OCI-LY1 (cell line): ENCODE measurements around the gene RALB.

Experiments
- CTCF ChIP-seq: fragments of 200-600 bp; sonication (generic), shearing (Covaris generic); IDR thresholded peaks from 2 replicates; pipeline ENCODE4 v1.5.1; 2017; ENCODE audit warnings: mild to moderate bottlenecking, antibody characterized with exemption, low read length, moderate library complexity, mixed read lengths
- EZH2 ChIP-seq: fragments of 200-600 bp; sonication (generic), shearing (Covaris generic); IDR thresholded peaks from 2 replicates; pipeline ENCODE4 v1.8.0; 2017; ENCODE audit warnings: borderline replicate concordance, mixed run types, mild to moderate bottlenecking, antibody characterized with exemption, low read length, moderate library complexity, mixed read lengths

DNA sequence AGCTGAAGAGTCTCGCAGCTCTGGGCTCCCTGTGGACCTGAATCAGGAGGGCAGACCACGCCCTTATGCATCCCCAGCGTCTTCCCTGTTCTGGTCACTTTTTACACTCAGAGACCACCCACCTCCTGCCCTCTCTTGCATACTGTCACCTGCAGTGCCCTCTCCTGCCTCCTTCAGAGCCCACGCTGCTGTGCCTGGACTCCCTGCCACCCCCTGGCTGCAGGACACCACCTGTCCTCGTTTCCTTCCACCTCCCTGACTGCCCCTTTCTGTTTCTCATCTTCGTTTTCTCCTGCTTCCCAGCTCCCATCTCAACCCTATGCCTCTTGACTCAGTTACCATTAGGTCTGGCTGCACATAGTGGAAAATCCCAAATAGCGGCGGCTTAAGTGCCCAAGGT lies 84.1 kb downstream of the RALB start:
- no peak for TF ChIP-seq EZH2
- TF ChIP-seq CTCF, result no peak
